Lower lobe of right lung (tissue), 2 donors: ENCODE measurements around the gene ZNF616. TPM values are rescaled to one million over a fixed set of nuclear protein-coding genes. Genes with fewer than 3 reads are reported as not detected.
A peak's percentile ranks its signal among the peaks of the same experiment; 100 is the strongest.

Source experiments
- ATAC-seq, 2 donors: fragments of 200-7000 bp; cut with Tn5 transposase; one replicate each; pipeline ENCODE4 v1.9.1; 2020 to 2022; ENCODE audit warnings: mild to moderate bottlenecking in 2 of 2, moderate library complexity in 2 of 2
- DNase-seq: peaks from one replicate; pipeline ENCODE4 v3.0.0-alpha.2; 2020
- H3K27ac ChIP-seq: fragments of 200-600 bp; one replicate; pipeline ENCODE4 v1.8.0; 2022
- H3K27me3 ChIP-seq: fragments of 200-600 bp; one replicate; pipeline ENCODE4 v1.8.0; 2022; ENCODE audit warnings: low read depth
- H3K36me3 ChIP-seq: fragments of 200-600 bp; one replicate; pipeline ENCODE4 v1.8.0; 2022; ENCODE audit warnings: mild to moderate bottlenecking
- H3K4me1 ChIP-seq: fragments of 200-600 bp; one replicate; pipeline ENCODE4 v1.8.0; 2022
- H3K4me3 ChIP-seq: fragments of 200-600 bp; one replicate; pipeline ENCODE4 v1.8.0; 2022; ENCODE audit warnings: mild to moderate bottlenecking
- H3K9me3 ChIP-seq: fragments of 200-600 bp; one replicate; pipeline ENCODE4 v1.8.0; 2022
- intact Hi-C: fragments of 100-400 bp; cut with DNase I; formaldehyde crosslinking; loops from one replicate; pipeline ENCODE4 v1.11.0; 2022
- total RNA-seq: library from RNA; stranded (reverse); fragmentation: NEBNext Ultra II Directional; extraction: Animal tissue kit (Norgen Biotek cat#: 25700); gene quantifications from one replicate; pipeline ENCODE4 v1.2.1, GENCODE V29; 2021
- TF ChIP-seq, protein P1 (sequence below): fragments of 200-600 bp; IDR thresholded peaks from one replicate; pipeline ENCODE4 v1.8.0; 2022; ENCODE audit warnings: antibody characterized with exemption, mild to moderate bottlenecking
- donor health status: DM: no; HTN: yes; CAD: no; lungs with severe emphysema.

ZNF616 gene
- total RNA-seq, 1 donor from 2014 or later: 13.4 TPM

DNA sequence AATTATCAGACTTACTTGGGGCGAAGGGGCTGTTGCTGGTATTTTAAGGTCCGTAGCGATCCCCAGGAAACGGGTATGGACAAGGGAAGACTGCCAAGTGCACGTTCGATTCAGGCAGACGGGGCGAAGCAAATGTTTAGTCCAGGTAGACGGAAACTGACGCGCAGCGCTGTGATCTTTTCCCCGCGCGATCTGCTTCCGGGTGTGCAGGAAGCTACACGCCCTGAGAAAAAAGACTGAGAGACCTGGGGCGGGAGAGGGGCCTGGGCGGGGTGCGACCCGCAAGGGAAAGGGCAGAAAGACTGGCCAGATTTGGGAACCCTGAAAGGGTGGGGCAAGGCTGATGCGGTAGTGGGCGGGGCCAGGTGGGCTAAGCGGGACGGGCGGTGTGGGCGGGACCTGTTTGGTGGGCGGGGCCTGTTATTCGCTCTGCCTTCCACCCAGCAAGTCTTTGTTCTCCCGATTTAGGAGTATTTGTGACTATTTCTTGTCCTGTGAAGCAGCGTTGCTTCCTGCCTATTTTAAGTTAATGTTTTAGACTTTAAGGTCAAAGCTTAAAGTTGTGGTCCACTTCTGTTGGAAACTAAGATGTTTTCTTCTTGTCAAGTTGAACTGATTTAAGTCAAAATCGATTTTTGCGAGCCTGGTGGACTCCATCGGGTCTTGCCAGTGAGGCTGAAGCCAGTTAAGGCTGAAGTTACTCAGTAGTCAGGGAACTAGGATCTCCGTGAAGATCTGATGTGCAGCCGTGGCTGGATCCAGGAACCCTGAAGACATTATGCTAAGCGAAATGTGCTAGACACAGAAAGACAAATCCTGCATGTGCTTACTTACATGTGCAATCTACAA, 31.8 kb upstream of the ZNF616 start, which contains the start of gene ZNF836:
ZNF836 (minus strand) TSS at position 301 of the 849 bp plus-strand sequence. CDS start 3,549 bp downstream, outside the sequence.
- DNase-seq (peak; percentile 93), ATAC-seq (peak; percentile 98 to 99)
- Histone ChIP-seq H3K27ac (peak within 1 kb of the TSS; percentile 86), H3K36me3 (peaks cover 27% of the 10 kb centered on the region), H3K4me3 (peak within 1 kb of the TSS; percentile 94), H3K9me3 (no peaks in the 10 kb centered on the region), H3K27me3 (no peaks in the 10 kb centered on the region), H3K4me1 (peaks cover 19% of the 10 kb centered on the region)
- TF ChIP-seq, protein P1, sequence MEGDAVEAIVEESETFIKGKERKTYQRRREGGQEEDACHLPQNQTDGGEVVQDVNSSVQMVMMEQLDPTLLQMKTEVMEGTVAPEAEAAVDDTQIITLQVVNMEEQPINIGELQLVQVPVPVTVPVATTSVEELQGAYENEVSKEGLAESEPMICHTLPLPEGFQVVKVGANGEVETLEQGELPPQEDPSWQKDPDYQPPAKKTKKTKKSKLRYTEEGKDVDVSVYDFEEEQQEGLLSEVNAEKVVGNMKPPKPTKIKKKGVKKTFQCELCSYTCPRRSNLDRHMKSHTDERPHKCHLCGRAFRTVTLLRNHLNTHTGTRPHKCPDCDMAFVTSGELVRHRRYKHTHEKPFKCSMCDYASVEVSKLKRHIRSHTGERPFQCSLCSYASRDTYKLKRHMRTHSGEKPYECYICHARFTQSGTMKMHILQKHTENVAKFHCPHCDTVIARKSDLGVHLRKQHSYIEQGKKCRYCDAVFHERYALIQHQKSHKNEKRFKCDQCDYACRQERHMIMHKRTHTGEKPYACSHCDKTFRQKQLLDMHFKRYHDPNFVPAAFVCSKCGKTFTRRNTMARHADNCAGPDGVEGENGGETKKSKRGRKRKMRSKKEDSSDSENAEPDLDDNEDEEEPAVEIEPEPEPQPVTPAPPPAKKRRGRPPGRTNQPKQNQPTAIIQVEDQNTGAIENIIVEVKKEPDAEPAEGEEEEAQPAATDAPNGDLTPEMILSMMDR: no peak
- intact Hi-C loops: no loop called here

DNA sequence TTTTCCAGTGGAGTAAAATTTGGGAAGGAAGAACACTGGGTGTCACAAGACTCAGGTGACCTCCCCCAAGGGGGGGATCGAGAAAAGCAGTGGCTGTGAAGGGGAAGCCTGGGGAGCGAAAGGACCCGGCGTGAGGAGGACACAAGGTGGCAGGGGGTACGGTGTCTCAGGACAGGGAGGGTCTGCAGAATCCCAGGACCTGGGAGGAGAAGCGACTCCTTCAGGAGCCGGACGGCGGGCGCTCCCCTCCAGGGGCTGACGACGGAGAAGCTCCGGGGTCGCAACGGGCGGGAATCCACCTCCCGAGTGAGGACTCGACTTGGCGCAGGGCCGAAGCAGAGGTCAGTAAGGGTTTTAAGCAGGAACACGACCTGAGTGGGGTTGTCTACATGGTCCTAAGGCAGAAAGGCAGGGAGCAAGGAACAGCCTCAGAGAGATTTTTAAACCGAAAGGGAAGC, 31.2 kb upstream of the ZNF616 start:
- ATAC-seq (peak; percentile 44 to 53), DNase-seq (peak; percentile 54)
- peaks cover 27% of the 10 kb centered on the region for H3K36me3 ChIP-seq
- TF ChIP-seq, protein P1: no peak
- intact Hi-C loops: no loop called here
- peak overlapping the region; percentile 94 for H3K4me3 ChIP-seq
- peaks cover 19% of the 10 kb centered on the region for H3K4me1 ChIP-seq
- H3K27me3 ChIP-seq: no peaks in the 10 kb centered on the region
- no peaks in the 10 kb centered on the region for H3K9me3 ChIP-seq
- H3K27ac ChIP-seq: peak overlapping the region; percentile 86

DNA sequence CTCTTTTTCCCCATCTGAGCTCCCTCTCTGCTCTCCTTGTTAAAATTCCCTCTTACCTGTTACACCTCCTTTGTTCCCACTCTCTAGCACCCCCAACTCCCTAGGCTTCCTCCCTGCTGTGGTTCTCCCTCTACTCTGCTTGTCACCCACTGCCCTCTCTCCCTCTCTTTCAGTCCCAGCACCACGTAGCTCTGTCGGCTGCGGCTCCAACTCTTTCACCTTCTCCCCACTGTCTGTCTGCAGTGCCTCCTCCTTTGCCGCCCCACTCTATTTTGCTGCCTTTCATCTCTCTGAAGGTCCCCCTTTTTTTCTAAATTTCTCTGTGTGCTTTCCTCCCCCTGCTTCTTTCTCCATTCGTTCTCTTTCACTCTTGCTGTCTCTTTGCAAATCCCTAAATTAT, 30.6 kb upstream of the ZNF616 start:
- Histone ChIP-seq H3K9me3 (no peaks in the 10 kb centered on the region), H3K36me3 (peaks cover 31% of the 10 kb centered on the region), H3K27ac (peak overlapping the region; percentile 86), H3K27me3 (no peaks in the 10 kb centered on the region), H3K4me3 (peak overlapping the region; percentile 94), H3K4me1 (peaks cover 19% of the 10 kb centered on the region)
- no peak for DNase-seq
- intact Hi-C loops: no loop called here
- TF ChIP-seq, protein P1: no peak
- ATAC-seq: peak in 1 of 2 donors; percentile 33

DNA sequence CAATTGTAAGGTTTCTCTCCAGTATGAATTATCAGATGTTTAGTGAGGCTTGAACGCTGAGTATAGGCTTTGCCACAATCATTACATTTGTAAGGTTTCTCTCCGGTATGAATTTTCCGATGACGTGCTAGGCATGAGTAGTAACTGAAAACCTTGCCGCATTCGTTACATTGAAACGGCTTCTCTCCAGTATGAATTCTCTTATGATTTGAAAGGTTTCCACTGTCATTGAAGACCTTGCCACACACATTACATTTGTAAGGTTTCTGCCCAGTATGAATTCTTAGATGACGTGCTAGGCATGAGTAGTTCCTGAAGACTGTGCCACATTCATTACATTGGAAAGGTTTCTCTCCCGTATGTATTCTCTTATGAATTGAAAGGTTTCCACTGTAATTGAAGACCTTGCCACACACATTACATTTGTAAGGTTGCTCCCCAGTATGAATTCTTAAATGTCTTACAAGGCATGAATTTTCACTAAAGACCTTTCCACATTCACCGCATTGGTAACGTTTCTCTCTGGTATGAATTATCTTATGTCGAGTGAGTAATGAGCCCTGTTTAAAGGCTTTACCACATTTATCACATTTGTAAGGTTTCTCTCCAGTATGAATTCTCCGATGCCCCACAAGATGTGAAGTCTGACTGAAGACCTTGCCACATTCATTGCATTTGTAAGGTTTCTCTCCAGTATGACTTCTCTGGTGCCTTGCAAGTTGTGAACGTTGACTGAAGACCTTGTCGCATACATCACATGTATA, 16.0 kb upstream of the ZNF616 start:
- peaks cover 90% of the 10 kb centered on the region for H3K9me3 ChIP-seq
- intact Hi-C loops: no loop called here
- H3K27ac ChIP-seq: no peak overlapping the region
- H3K27me3 ChIP-seq: no peaks in the 10 kb centered on the region
- peaks cover 30% of the 10 kb centered on the region for H3K36me3 ChIP-seq
- ATAC-seq: no peak
- DNase-seq: no peak
- TF ChIP-seq, protein P1: no peak
- H3K4me3 ChIP-seq: no peak overlapping the region
- H3K4me1 ChIP-seq: no peaks in the 10 kb centered on the region

DNA sequence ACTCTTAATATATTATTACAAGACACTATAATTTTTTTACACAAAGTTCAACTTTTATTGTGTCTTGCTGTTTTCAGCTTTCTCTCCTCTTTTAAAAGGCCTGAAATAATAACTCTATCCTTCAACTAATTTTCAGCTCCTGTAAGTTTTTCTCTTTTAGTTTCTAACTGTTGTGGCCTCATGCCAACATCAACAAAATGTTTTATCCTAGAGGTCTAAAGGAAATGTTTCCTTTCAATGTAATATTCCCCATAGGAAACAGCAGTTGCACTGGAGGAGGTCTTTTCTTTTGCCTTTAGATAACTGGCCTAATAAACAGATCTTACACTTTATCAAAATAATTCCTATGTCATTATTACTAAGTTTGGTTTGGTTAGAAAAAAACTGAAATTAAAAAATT, 8.5 kb upstream of the ZNF616 start:
- H3K9me3 ChIP-seq: peaks cover 39% of the 10 kb centered on the region
- H3K4me1 ChIP-seq: no peaks in the 10 kb centered on the region
- no peak for ATAC-seq
- DNase-seq: no peak
- intact Hi-C loops: no loop called here
- no peaks in the 10 kb centered on the region for H3K27me3 ChIP-seq
- no peak overlapping the region for H3K27ac ChIP-seq
- TF ChIP-seq, protein P1: no peak
- no peak overlapping the region for H3K4me3 ChIP-seq
- no peaks in the 10 kb centered on the region for H3K36me3 ChIP-seq
